MM.1S (cell line): Measurements from ENCODE around the gene LOC128125822.

Experiments used
- DNase-seq: peaks from one replicate; pipeline ENCODE4 v3.0.0-alpha.2; 2015
- H2AFZ ChIP-seq: fragments of 300-600 bp; sonication (generic); 2 replicates; pipeline ENCODE4 v1.6.0; 2016; ENCODE audit warnings: antibody characterized with exemption, low read length
- H3F3A ChIP-seq: fragments of 300-600 bp; sonication (generic); 2 replicates; pipeline ENCODE4 v1.6.1; 2016; ENCODE audit warnings: mild to moderate bottlenecking, antibody characterized with exemption, low read length, moderate library complexity, mixed read lengths; ENCODE audit not compliant: insufficient read depth
- H3K27ac ChIP-seq: fragments of 300-600 bp; sonication (generic); 2 replicates; pipeline ENCODE4 v1.5.1; 2016; ENCODE audit warnings: mild to moderate bottlenecking, low read length
- H3K27me3 ChIP-seq: fragments of 300-600 bp; sonication (generic); replicated peaks from 2 replicates; pipeline ENCODE4 v1.6.0; 2016; ENCODE audit warnings: low read length; ENCODE audit not compliant: insufficient read depth
- H3K36me3 ChIP-seq: fragments of 300-600 bp; sonication (generic); replicated peaks from 2 replicates; pipeline ENCODE4 v1.6.1; 2016; ENCODE audit warnings: mild to moderate bottlenecking, low read length, mixed read lengths; ENCODE audit not compliant: insufficient read depth
- H3K4me1 ChIP-seq: fragments of 300-600 bp; sonication (generic); 2 replicates; pipeline ENCODE4 v1.6.1; 2016; ENCODE audit warnings: low read length, mixed read lengths
- H3K4me2 ChIP-seq: fragments of 300-600 bp; sonication (generic); 2 replicates; pipeline ENCODE4 v1.6.0; 2016; ENCODE audit warnings: low read depth, low read length
- H3K4me3 ChIP-seq: fragments of 300-600 bp; sonication (generic); 2 replicates; pipeline ENCODE4 v1.5.1; 2016; ENCODE audit warnings: low read length, mixed read lengths
- H3K79me2 ChIP-seq: fragments of 300-600 bp; sonication (generic); 2 replicates; pipeline ENCODE4 v1.6.1; 2016; ENCODE audit warnings: mixed run types, low read length, mixed read lengths
- H3K9ac ChIP-seq: fragments of 300-600 bp; sonication (generic); 2 replicates; pipeline ENCODE4 v1.6.1; 2016; ENCODE audit warnings: low read length, mixed read lengths
- H3K9me2 ChIP-seq: fragments of 300-600 bp; sonication (generic); replicated peaks from 2 replicates; pipeline ENCODE4 v1.6.1; 2016; ENCODE audit warnings: mild to moderate bottlenecking, low read length, mixed read lengths; ENCODE audit not compliant: insufficient read depth
- H3K9me3 ChIP-seq: fragments of 300-600 bp; sonication (generic); replicated peaks from 2 replicates; pipeline ENCODE4 v1.6.1; 2016; ENCODE audit warnings: mild to moderate bottlenecking, low read length, mixed read lengths; ENCODE audit not compliant: insufficient read depth
- H4K20me1 ChIP-seq: fragments of 300-600 bp; sonication (generic); 2 replicates; pipeline ENCODE4 v1.6.1; 2016; ENCODE audit warnings: mild to moderate bottlenecking, low read length, moderate library complexity, mixed read lengths; ENCODE audit not compliant: insufficient read depth
- CTCF ChIP-seq: fragments of 300-600 bp; sonication (generic); IDR thresholded peaks from 2 replicates; pipeline ENCODE4 v1.5.1; 2016; ENCODE audit warnings: antibody characterized with exemption, low read length, mixed read lengths
- EZH2 ChIP-seq: fragments of 300-600 bp; sonication (generic); optimal IDR thresholded peaks from 2 replicates; pipeline ENCODE3; 2017; ENCODE audit warnings: low read depth, mild to moderate bottlenecking, antibody characterized with exemption, low read length, mixed read lengths
- EZH2phosphoT487 ChIP-seq: fragments of 300-600 bp; sonication (generic); IDR thresholded peaks from 2 replicates; pipeline ENCODE4 v1.6.1; 2018; ENCODE audit warnings: antibody characterized with exemption, low read length

The LOC128125822 gene

DNA sequence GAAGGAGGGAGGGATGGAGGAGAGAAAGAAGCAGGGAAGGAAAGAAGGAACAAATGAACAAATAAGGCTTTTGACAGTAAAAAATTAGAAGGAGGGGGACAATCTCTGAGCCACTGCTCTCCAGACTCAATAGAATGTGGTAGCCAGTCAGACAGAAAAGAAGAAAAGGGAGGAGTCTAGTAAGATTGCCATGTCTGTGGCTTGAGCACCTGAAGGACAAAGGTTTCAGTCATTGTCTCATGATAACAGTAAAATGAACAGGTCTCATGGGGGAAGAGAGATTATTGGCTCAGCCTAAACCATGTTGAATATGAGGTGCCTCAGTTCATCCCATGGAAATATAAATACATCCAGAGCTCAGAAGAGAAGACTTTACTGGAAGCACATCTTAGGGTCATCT is 14.0 kb upstream of the LOC128125822 start:
- H4K20me1 ChIP-seq: no peaks in the 10 kb centered on the region
- no peak overlapping the region for H3K4me2 ChIP-seq
- no peaks in the 10 kb centered on the region for H3K9me3 ChIP-seq
- H3K79me2 ChIP-seq: no peaks in the 10 kb centered on the region
- no peaks in the 10 kb centered on the region for H3K9me2 ChIP-seq
- no peak overlapping the region for H3K9ac ChIP-seq
- H3F3A ChIP-seq: no peaks in the 10 kb centered on the region
- H3K4me1 ChIP-seq: peaks cover 10% of the 10 kb centered on the region
- no peak overlapping the region; the same call in 1 of the 2 replicates for H2AFZ ChIP-seq
- no peak for DNase-seq
- TF ChIP-seq EZH2phosphoT487: no peak
- no peak for TF ChIP-seq EZH2
- TF ChIP-seq CTCF: no peak
- no peaks in the 10 kb centered on the region for H3K36me3 ChIP-seq
- H3K27ac ChIP-seq: no peak overlapping the region
- H3K27me3 ChIP-seq: no peaks in the 10 kb centered on the region
- no peak overlapping the region for H3K4me3 ChIP-seq

DNA sequence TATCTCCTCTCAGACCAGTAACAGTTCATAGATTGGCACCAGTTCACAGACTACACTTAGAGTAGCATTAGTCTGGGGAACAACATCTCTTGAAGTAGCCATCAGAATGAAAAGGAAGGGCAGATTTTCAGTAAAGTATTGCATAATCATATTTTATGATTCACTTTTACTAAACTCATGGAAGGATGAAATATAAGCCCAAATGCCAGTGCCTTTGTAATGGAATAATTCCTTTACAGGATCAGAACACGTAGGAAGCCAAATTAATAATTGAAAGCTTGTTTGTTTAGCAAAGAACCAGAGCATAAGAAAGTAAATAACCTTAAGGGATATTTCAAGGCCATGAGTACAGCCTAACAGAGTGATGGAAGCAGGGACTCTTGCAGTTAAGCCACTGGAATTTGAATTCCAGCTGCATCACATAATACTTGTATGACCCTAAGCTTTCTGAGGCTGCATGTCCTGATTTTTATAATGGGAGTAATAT is 11.4 kb upstream of the LOC128125822 start:
- TF ChIP-seq EZH2phosphoT487 (no peak), CTCF (no peak), EZH2 (no peak)
- no peaks in the 10 kb centered on the region for H3K9me3 ChIP-seq
- H3K36me3 ChIP-seq: no peaks in the 10 kb centered on the region
- no peak overlapping the region for H3K4me3 ChIP-seq
- H3K27ac ChIP-seq: no peak overlapping the region
- H3K79me2 ChIP-seq: no peaks in the 10 kb centered on the region
- H3K9ac ChIP-seq: no peak overlapping the region
- peaks cover 6% of the 10 kb centered on the region; the same call in 1 of the 2 replicates for H3K4me1 ChIP-seq
- no peaks in the 10 kb centered on the region for H4K20me1 ChIP-seq
- H2AFZ ChIP-seq: no peak overlapping the region
- no peak for DNase-seq
- H3F3A ChIP-seq: no peaks in the 10 kb centered on the region
- H3K27me3 ChIP-seq: no peaks in the 10 kb centered on the region
- no peak overlapping the region for H3K4me2 ChIP-seq
- H3K9me2 ChIP-seq: no peaks in the 10 kb centered on the region

GRCh38 chr6:63561288-63561687 is 11.0 kb upstream of the LOC128125822 start:
- H3K9ac ChIP-seq: no peak overlapping the region
- no peak for TF ChIP-seq CTCF
- TF ChIP-seq EZH2phosphoT487: no peak
- TF ChIP-seq EZH2: no peak
- H3K36me3 ChIP-seq: no peaks in the 10 kb centered on the region
- no peak overlapping the region for H3K4me2 ChIP-seq
- H3K9me3 ChIP-seq: no peaks in the 10 kb centered on the region
- H2AFZ ChIP-seq: no peak overlapping the region
- H3K4me3 ChIP-seq: no peak overlapping the region
- H3K4me1 ChIP-seq: peaks cover 6% of the 10 kb centered on the region; the same call in 1 of the 2 replicates
- no peaks in the 10 kb centered on the region for H3F3A ChIP-seq
- H3K9me2 ChIP-seq: no peaks in the 10 kb centered on the region
- no peak for DNase-seq
- no peaks in the 10 kb centered on the region for H3K79me2 ChIP-seq
- H3K27me3 ChIP-seq: no peaks in the 10 kb centered on the region
- H3K27ac ChIP-seq: no peak overlapping the region
- H4K20me1 ChIP-seq: no peaks in the 10 kb centered on the region
